GM23338 (cell line): ENCODE results near the gene HABP4. TPM values are rescaled to one million over a fixed set of nuclear protein-coding genes. Genes with fewer than 3 reads are reported as not detected.
"Not testable (repeated sequence)": the region's sequence is repeated elsewhere in the genome, so short reads cannot be mapped to it uniquely, and the experiment has no call there.

Source experiments
- ATAC-seq: fragments of 200-7000 bp; cut with Tn5 transposase; 3 replicates; pipeline ENCODE4 v1.9.1; 2020
- DNase-seq: peaks from one replicate; pipeline ENCODE4 v3.0.0-alpha.2; 2015; ENCODE audit warnings: low spot score
- H2AFZ ChIP-seq: fragments of 200-600 bp; sonication (generic); 2 replicates; pipeline ENCODE4 v1.8.0; 2016; ENCODE audit warnings: antibody characterized with exemption, mild to moderate bottlenecking, moderate library complexity
- H3F3A ChIP-seq: fragments of 200-600 bp; sonication (generic); replicated peaks from 2 replicates; pipeline ENCODE4 v1.8.0; 2017; ENCODE audit warnings: antibody characterized with exemption, mixed run types, low read depth
- H3K27ac ChIP-seq: fragments of 200-600 bp; sonication (generic); 2 replicates; pipeline ENCODE4 v1.6.1; 2016; ENCODE audit warnings: low read depth
- H3K27me3 ChIP-seq: fragments of 200-600 bp; sonication (generic); 2 replicates; pipeline ENCODE4 v1.8.0; 2016; ENCODE audit warnings: mild to moderate bottlenecking, mixed run types, moderate library complexity; ENCODE audit not compliant: insufficient read depth
- H3K36me3 ChIP-seq: fragments of 200-600 bp; sonication (generic); 2 replicates; pipeline ENCODE4 v1.8.0; 2016; ENCODE audit warnings: mild to moderate bottlenecking; ENCODE audit not compliant: insufficient read depth
- H3K4me1 ChIP-seq: fragments of 200-600 bp; sonication (generic); 2 replicates; pipeline ENCODE4 v1.8.0; 2016; ENCODE audit warnings: mild to moderate bottlenecking, moderate library complexity; ENCODE audit not compliant: insufficient read depth
- H3K4me2 ChIP-seq: fragments of 200-600 bp; sonication (generic); 2 replicates; pipeline ENCODE4 v1.7.1; 2017; ENCODE audit warnings: mixed run types
- H3K4me3 ChIP-seq: fragments of 200-600 bp; sonication (generic); 2 replicates; pipeline ENCODE4 v1.6.1; 2016; ENCODE audit warnings: mixed run types
- H3K79me2 ChIP-seq: fragments of 200-600 bp; sonication (generic); replicated peaks from 2 replicates; pipeline ENCODE4 v1.8.0; 2017; ENCODE audit warnings: mild to moderate bottlenecking; ENCODE audit not compliant: insufficient read depth
- H3K9me2 ChIP-seq: fragments of 200-600 bp; sonication (generic); 2 replicates; pipeline ENCODE4 v1.8.0; 2017; ENCODE audit not compliant: insufficient read depth
- H4K20me1 ChIP-seq: fragments of 200-600 bp; sonication (generic); replicated peaks from 2 replicates; pipeline ENCODE4 v1.8.0; 2017; ENCODE audit warnings: mild to moderate bottlenecking; ENCODE audit not compliant: insufficient read depth
- H3K27ac Mint-ChIP-seq: 2 replicates; pipeline ENCODE4 v1.8.0; 2020; ENCODE audit warnings: inconsistent platforms, mild to moderate bottlenecking, moderate library complexity, mixed read lengths
- H3K27me3 Mint-ChIP-seq: 3 replicates; pipeline ENCODE4 v1.8.0; 2022; ENCODE audit warnings: low read depth, mild to moderate bottlenecking, moderate library complexity, mixed read lengths, inconsistent platforms; ENCODE audit not compliant: insufficient read depth, poor library complexity
- H3K36me3 Mint-ChIP-seq: 3 replicates; pipeline ENCODE4 v1.8.0; 2021; ENCODE audit warnings: low read depth, mild to moderate bottlenecking, inconsistent platforms, moderate library complexity, mixed read lengths
- H3K4me1 Mint-ChIP-seq: 3 replicates; pipeline ENCODE4 v1.8.0; 2020; ENCODE audit warnings: mild to moderate bottlenecking, inconsistent platforms, mixed read lengths
- H3K4me3 Mint-ChIP-seq: 3 replicates; pipeline ENCODE4 v1.8.0; 2021; ENCODE audit warnings: moderate library complexity, mild to moderate bottlenecking, inconsistent platforms, mixed read lengths
- H3K9me3 Mint-ChIP-seq: 3 replicates; pipeline ENCODE4 v1.8.0; 2020; ENCODE audit warnings: moderate library complexity, mild to moderate bottlenecking, inconsistent platforms, mixed read lengths
- CREB1 ChIP-seq: fragments of 250-450 bp; sonication (Bioruptor Pico); IDR thresholded peaks from 2 replicates; pipeline ENCODE4 v1.5.0; 2020; ENCODE audit warnings: low read depth, mild to moderate bottlenecking, moderate library complexity
- EZH2phosphoT487 ChIP-seq: fragments of 200-600 bp; sonication (generic); IDR thresholded peaks from one replicate; pipeline ENCODE4 v1.8.1; 2018; ENCODE audit warnings: antibody characterized with exemption; ENCODE audit not compliant: unreplicated experiment
- JUNB ChIP-seq: IDR thresholded peaks from one replicate; pipeline ENCODE4 v1.6.1; 2016; ENCODE audit warnings: antibody characterized with exemption; ENCODE audit not compliant: unreplicated experiment
- NANOG ChIP-seq: IDR thresholded peaks from 2 replicates; pipeline ENCODE4 v1.6.1; 2016; ENCODE audit warnings: antibody characterized with exemption, borderline replicate concordance
- POLR2AphosphoS5 ChIP-seq: IDR thresholded peaks from 2 replicates; pipeline ENCODE4 v1.6.1; 2016; ENCODE audit warnings: antibody characterized with exemption, low read depth
- ZNF331 ChIP-seq: fragments of 250-450 bp; sonication (Bioruptor Pico); IDR thresholded peaks from 2 replicates; pipeline ENCODE4 v1.5.0; 2020; ENCODE audit warnings: low read depth, mild to moderate bottlenecking, moderate library complexity
- polyA plus RNA-seq: library from polyadenylated mRNA; unstranded; fragments of >200 nt; fragmentation: Nextera tagmentation; extraction: Ambion mirVana; gene quantifications from 2 replicates; pipeline ENCODE4 v1.2.1, GENCODE V29; 2016
- total RNA-seq: library from RNA; depleted of rRNA; stranded (reverse); fragments of >200 nt; shearing (Covaris generic); gene quantifications from 2 replicates; pipeline ENCODE4 v1.2.3, GENCODE V29; 2014
- TF ChIP-seq, protein P1 (sequence below): IDR thresholded peaks from one replicate; pipeline ENCODE4 v1.6.1; 2018; ENCODE audit warnings: antibody characterized with exemption; ENCODE audit not compliant: unreplicated experiment
- TF ChIP-seq, protein P2 (sequence below): IDR thresholded peaks from 2 replicates; pipeline ENCODE4 v1.6.1; 2016; ENCODE audit warnings: antibody characterized with exemption
- TF ChIP-seq, protein P3 (sequence below), 2 experiments: fragments of 200-600 bp in 1 of 2; sonication (generic) in 1 of 2; conservative IDR thresholded peaks; 2 replicates each; pipeline versions ENCODE4 v1.5.1 to v1.6.1; 2016 to 2017; ENCODE audit warnings: antibody characterized with exemption in 2 of 2, low read depth in 2 of 2, mild to moderate bottlenecking in 2 of 2, moderate library complexity in 1 of 2

Gene HABP4
- total and polyA plus RNA-seq, 2 experiments from 2014 or later: 8.8 to 9.9 TPM

DNA sequence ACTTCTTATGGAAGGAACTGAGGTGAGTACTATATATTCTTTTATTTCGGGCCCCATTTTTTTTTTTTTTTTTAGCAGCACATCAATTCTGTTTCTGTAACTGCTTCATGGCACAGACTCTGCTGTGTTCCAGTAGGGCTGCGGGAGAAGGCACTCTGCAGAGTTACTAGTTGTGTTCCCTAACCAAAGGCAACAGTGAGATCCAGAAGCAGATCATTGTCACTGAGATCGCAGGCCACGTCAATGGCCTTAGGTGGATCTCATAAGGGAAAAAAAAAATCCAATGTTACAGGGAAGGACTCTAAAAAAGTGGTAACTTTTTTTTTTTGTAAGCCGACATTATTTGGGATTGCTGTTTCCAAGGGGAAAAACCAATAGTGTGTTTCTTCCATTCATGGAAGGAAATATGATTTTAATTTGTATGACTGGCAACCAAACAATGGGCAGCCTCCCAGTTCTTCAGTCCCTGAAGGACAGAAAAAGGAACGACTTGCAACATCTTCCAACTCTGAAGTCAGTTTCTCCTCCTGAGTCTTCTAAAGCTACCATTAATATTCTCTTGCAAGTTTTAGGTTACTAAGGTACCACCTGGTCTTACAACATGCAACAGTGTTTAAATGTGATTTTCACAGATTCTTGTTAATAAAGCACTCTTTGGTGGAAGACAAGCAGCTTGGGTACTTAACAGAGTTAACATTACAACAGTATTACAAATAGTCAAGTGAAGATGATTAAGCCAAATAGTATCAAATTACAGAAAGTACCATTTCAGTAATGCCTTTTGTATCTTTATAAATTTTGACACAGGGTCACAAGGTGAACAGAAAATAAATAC, 52.8 kb downstream of the HABP4 start (continued):
- TF ChIP-seq, protein P1, sequence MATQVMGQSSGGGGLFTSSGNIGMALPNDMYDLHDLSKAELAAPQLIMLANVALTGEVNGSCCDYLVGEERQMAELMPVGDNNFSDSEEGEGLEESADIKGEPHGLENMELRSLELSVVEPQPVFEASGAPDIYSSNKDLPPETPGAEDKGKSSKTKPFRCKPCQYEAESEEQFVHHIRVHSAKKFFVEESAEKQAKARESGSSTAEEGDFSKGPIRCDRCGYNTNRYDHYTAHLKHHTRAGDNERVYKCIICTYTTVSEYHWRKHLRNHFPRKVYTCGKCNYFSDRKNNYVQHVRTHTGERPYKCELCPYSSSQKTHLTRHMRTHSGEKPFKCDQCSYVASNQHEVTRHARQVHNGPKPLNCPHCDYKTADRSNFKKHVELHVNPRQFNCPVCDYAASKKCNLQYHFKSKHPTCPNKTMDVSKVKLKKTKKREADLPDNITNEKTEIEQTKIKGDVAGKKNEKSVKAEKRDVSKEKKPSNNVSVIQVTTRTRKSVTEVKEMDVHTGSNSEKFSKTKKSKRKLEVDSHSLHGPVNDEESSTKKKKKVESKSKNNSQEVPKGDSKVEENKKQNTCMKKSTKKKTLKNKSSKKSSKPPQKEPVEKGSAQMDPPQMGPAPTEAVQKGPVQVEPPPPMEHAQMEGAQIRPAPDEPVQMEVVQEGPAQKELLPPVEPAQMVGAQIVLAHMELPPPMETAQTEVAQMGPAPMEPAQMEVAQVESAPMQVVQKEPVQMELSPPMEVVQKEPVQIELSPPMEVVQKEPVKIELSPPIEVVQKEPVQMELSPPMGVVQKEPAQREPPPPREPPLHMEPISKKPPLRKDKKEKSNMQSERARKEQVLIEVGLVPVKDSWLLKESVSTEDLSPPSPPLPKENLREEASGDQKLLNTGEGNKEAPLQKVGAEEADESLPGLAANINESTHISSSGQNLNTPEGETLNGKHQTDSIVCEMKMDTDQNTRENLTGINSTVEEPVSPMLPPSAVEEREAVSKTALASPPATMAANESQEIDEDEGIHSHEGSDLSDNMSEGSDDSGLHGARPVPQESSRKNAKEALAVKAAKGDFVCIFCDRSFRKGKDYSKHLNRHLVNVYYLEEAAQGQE: no peak
- no peak for TF ChIP-seq NANOG
- TF ChIP-seq CREB1 (CRISPR knock-in tag): no peak
- no peak for TF ChIP-seq EZH2phosphoT487
- TF ChIP-seq, protein P2, sequence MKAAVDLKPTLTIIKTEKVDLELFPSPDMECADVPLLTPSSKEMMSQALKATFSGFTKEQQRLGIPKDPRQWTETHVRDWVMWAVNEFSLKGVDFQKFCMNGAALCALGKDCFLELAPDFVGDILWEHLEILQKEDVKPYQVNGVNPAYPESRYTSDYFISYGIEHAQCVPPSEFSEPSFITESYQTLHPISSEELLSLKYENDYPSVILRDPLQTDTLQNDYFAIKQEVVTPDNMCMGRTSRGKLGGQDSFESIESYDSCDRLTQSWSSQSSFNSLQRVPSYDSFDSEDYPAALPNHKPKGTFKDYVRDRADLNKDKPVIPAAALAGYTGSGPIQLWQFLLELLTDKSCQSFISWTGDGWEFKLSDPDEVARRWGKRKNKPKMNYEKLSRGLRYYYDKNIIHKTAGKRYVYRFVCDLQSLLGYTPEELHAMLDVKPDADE: no peak
- TF ChIP-seq POLR2AphosphoS5: no peak
- TF ChIP-seq JUNB: no peak
- TF ChIP-seq ZNF331 (CRISPR knock-in tag): no peak
- TF ChIP-seq, protein P3, sequence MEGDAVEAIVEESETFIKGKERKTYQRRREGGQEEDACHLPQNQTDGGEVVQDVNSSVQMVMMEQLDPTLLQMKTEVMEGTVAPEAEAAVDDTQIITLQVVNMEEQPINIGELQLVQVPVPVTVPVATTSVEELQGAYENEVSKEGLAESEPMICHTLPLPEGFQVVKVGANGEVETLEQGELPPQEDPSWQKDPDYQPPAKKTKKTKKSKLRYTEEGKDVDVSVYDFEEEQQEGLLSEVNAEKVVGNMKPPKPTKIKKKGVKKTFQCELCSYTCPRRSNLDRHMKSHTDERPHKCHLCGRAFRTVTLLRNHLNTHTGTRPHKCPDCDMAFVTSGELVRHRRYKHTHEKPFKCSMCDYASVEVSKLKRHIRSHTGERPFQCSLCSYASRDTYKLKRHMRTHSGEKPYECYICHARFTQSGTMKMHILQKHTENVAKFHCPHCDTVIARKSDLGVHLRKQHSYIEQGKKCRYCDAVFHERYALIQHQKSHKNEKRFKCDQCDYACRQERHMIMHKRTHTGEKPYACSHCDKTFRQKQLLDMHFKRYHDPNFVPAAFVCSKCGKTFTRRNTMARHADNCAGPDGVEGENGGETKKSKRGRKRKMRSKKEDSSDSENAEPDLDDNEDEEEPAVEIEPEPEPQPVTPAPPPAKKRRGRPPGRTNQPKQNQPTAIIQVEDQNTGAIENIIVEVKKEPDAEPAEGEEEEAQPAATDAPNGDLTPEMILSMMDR (conservative IDR thresholded peaks at IDR 0.05; ENCODE audit: low read depth in 2 of 2): no peak

DNA sequence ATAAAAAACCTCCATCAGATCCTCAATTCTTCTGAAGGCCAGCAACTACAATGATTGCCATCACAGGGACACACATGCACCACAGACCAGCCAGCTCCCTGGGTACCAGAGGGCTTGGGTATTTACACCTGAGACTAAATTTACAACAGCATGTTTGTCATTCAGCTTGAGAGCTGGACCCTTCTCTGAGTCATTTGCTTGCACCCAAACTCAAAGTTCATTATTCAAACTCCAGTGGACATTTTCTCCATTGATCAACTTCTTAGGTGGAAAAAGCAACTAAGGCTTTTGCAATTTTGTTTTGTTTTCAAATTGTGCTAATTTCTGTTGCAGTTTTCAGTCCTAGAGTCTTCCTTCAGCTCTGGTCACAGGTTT, 53.4 kb downstream of the HABP4 start:
- not testable (repeated sequence) for DNase-seq, H3K9me3 Mint-ChIP-seq, H3K36me3 Mint-ChIP-seq, H3K4me3 Mint-ChIP-seq, H3K27me3 Mint-ChIP-seq, H2AFZ ChIP-seq, H3K36me3 ChIP-seq, H3K79me2 ChIP-seq, H3K4me3 ChIP-seq, H3K27me3 ChIP-seq, H3K9me2 ChIP-seq, H4K20me1 ChIP-seq, H3F3A ChIP-seq
- Mint-ChIP-seq H3K27ac (peak overlapping the region; percentile 10; the same call in 1 of the 2 replicates), H3K4me1 (peaks cover 42% of the 10 kb centered on the region)
- H3K4me2 ChIP-seq: peak overlapping the region; percentile 35
- peak; percentile 19; the same call in 1 of the 3 replicates for ATAC-seq
- H3K27ac ChIP-seq: peak overlapping the region; percentile 11
- H3K4me1 ChIP-seq: peaks cover 38% of the 10 kb centered on the region
